ENCODE results near the gene PORCN.

DNA sequence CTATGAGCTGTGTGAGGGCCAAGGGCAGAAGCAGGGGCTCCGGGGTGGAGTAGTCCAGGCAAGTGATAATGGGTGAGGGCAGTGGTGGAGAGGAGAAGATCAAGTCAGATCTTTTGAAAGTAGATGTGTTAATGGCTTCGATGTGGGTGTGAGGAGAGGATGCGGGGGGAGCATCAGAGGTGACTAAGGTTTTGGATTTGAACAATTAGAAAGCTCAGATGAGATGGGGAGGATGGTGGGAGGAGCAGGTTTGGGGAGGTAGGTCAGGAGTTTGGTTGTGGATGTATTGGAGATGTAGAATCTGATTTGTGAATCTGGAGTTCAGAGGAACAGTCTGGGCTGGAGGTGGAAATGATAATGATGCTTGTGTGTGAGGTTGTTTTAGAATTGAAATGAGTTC, 28.2 kb upstream of the PORCN start:
- TF ChIP-seq, protein P1, sequence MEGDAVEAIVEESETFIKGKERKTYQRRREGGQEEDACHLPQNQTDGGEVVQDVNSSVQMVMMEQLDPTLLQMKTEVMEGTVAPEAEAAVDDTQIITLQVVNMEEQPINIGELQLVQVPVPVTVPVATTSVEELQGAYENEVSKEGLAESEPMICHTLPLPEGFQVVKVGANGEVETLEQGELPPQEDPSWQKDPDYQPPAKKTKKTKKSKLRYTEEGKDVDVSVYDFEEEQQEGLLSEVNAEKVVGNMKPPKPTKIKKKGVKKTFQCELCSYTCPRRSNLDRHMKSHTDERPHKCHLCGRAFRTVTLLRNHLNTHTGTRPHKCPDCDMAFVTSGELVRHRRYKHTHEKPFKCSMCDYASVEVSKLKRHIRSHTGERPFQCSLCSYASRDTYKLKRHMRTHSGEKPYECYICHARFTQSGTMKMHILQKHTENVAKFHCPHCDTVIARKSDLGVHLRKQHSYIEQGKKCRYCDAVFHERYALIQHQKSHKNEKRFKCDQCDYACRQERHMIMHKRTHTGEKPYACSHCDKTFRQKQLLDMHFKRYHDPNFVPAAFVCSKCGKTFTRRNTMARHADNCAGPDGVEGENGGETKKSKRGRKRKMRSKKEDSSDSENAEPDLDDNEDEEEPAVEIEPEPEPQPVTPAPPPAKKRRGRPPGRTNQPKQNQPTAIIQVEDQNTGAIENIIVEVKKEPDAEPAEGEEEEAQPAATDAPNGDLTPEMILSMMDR (IDR thresholded peaks at IDR 0.05), result no peak
- TF ChIP-seq CREB1 (CRISPR knock-in tag; IDR thresholded peaks at IDR 0.05), result no peak
- no peak for TF ChIP-seq NFE2L1 (CRISPR knock-in tag; IDR thresholded peaks at IDR 0.05)
- TF ChIP-seq, protein P2, sequence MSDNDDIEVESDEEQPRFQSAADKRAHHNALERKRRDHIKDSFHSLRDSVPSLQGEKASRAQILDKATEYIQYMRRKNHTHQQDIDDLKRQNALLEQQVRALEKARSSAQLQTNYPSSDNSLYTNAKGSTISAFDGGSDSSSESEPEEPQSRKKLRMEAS (CRISPR knock-in tag; IDR thresholded peaks at IDR 0.05), result no peak
- TF ChIP-seq, protein P3, sequence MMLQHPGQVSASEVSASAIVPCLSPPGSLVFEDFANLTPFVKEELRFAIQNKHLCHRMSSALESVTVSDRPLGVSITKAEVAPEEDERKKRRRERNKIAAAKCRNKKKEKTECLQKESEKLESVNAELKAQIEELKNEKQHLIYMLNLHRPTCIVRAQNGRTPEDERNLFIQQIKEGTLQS (CRISPR knock-in tag; conservative IDR thresholded peaks at IDR 0.05), result no peak
- no peak for TF ChIP-seq ZNF138 (CRISPR knock-in tag; conservative IDR thresholded peaks at IDR 0.05)
- TF ChIP-seq TCF7 (CRISPR knock-in tag; IDR thresholded peaks at IDR 0.05; ENCODE audit: low read depth), result no peak
- TF ChIP-seq, protein P4, sequence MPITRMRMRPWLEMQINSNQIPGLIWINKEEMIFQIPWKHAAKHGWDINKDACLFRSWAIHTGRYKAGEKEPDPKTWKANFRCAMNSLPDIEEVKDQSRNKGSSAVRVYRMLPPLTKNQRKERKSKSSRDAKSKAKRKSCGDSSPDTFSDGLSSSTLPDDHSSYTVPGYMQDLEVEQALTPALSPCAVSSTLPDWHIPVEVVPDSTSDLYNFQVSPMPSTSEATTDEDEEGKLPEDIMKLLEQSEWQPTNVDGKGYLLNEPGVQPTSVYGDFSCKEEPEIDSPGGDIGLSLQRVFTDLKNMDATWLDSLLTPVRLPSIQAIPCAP (CRISPR knock-in tag; IDR thresholded peaks at IDR 0.05), result no peak
- TF ChIP-seq, protein P5, sequence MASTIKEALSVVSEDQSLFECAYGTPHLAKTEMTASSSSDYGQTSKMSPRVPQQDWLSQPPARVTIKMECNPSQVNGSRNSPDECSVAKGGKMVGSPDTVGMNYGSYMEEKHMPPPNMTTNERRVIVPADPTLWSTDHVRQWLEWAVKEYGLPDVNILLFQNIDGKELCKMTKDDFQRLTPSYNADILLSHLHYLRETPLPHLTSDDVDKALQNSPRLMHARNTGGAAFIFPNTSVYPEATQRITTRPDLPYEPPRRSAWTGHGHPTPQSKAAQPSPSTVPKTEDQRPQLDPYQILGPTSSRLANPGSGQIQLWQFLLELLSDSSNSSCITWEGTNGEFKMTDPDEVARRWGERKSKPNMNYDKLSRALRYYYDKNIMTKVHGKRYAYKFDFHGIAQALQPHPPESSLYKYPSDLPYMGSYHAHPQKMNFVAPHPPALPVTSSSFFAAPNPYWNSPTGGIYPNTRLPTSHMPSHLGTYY (CRISPR knock-in tag; IDR thresholded peaks at IDR 0.05), result no peak
- TF ChIP-seq, protein P6, sequence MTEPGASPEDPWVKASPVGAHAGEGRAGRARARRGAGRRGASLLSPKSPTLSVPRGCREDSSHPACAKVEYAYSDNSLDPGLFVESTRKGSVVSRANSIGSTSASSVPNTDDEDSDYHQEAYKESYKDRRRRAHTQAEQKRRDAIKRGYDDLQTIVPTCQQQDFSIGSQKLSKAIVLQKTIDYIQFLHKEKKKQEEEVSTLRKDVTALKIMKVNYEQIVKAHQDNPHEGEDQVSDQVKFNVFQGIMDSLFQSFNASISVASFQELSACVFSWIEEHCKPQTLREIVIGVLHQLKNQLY (CRISPR knock-in tag; IDR thresholded peaks at IDR 0.05), result no peak
- TF ChIP-seq SP1 (CRISPR knock-in tag; conservative IDR thresholded peaks at IDR 0.05), result no peak
- no peak for TF ChIP-seq JUN (CRISPR knock-in tag; IDR thresholded peaks at IDR 0.05)
- TF ChIP-seq NR3C1 (CRISPR knock-in tag; conservative IDR thresholded peaks at IDR 0.05; ENCODE audit: low read depth), result no peak
- TF ChIP-seq ZNF263 (CRISPR knock-in tag; IDR thresholded peaks at IDR 0.05; ENCODE audit: low read depth), result no peak

Data from WTC11 (cell line).